ENCODE measurements around the gene PPP1R7. TPM values are rescaled to one million over a fixed set of nuclear protein-coding genes. Genes with fewer than 3 reads are reported as not detected.

The PPP1R7 gene
- total RNA-seq, 2 donors from 2014 or later = 48.5 to 52.7 TPM

DNA sequence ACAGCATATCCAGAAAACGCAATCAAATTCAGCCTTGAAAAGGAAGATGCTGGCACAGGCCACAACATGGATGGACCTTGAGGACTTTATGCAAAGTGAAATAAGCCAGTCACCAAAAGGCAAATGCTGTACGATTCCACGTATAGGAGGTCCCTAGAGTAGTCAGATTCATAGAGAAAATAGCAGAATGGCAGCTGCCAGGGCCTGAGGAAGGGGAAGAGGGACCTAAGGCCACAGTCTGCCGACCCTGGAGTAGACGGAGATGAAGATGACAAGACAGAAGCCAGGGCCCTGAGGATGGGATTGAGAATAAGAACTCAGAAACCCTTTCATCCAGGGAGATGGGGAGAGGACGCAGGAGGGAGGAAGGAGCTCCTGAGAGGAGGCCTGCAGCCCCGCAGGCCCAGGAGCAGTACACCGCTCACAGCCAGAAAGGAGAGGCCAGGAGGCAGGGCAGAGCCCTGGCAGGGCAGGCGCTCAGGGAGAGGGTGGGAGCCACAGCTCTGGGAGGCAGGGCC is 40.1 kb upstream of the PPP1R7 start:
- no peak for DNase-seq
- no peaks in the 10 kb centered on the region for H3K27me3 ChIP-seq (ENCODE audit: control insufficient read depth, insufficient read depth, low read length, poor library complexity, severe bottlenecking)
- no peak overlapping the region for H3K27ac ChIP-seq (ENCODE audit: low read depth, low read length)
- H3K9ac ChIP-seq (ENCODE audit: extremely low read depth, low read length, poor library complexity, severe bottlenecking) = no peak overlapping the region
- H3K36me3 ChIP-seq (ENCODE audit: control insufficient read depth, insufficient read depth, low read length) = peaks cover 14% of the 10 kb centered on the region
- H3K4me1 ChIP-seq (ENCODE audit: control insufficient read depth, insufficient read depth, low read length) = no peaks in the 10 kb centered on the region
- Mint-ChIP-seq H3K4me1 (no peaks in the 10 kb centered on the region), H3K9me3 (no peaks in the 10 kb centered on the region), H3K36me3 (ENCODE audit: low read depth) (peaks cover 26% of the 10 kb centered on the region), H3K27me3 (ENCODE audit: insufficient read depth) (no peaks in the 10 kb centered on the region), H3K27ac (no peak overlapping the region), H3K4me3 (no peak overlapping the region)
- no peak overlapping the region for H3K4me3 ChIP-seq (ENCODE audit: low read length)
- TF ChIP-seq, protein P1, sequence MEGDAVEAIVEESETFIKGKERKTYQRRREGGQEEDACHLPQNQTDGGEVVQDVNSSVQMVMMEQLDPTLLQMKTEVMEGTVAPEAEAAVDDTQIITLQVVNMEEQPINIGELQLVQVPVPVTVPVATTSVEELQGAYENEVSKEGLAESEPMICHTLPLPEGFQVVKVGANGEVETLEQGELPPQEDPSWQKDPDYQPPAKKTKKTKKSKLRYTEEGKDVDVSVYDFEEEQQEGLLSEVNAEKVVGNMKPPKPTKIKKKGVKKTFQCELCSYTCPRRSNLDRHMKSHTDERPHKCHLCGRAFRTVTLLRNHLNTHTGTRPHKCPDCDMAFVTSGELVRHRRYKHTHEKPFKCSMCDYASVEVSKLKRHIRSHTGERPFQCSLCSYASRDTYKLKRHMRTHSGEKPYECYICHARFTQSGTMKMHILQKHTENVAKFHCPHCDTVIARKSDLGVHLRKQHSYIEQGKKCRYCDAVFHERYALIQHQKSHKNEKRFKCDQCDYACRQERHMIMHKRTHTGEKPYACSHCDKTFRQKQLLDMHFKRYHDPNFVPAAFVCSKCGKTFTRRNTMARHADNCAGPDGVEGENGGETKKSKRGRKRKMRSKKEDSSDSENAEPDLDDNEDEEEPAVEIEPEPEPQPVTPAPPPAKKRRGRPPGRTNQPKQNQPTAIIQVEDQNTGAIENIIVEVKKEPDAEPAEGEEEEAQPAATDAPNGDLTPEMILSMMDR (conservative IDR thresholded peaks at IDR 0.05) = no peak
- WGBS, 2 experiments (ENCODE audit: insufficient coverage in 1 of 2, insufficient read length in 1 of 2) = 88 to 91% methylated on average over 7 to 9 of the region's 9 CpGs
- no peaks in the 10 kb centered on the region for H3K9me3 ChIP-seq (ENCODE audit: control insufficient read depth, low read length)

DNA sequence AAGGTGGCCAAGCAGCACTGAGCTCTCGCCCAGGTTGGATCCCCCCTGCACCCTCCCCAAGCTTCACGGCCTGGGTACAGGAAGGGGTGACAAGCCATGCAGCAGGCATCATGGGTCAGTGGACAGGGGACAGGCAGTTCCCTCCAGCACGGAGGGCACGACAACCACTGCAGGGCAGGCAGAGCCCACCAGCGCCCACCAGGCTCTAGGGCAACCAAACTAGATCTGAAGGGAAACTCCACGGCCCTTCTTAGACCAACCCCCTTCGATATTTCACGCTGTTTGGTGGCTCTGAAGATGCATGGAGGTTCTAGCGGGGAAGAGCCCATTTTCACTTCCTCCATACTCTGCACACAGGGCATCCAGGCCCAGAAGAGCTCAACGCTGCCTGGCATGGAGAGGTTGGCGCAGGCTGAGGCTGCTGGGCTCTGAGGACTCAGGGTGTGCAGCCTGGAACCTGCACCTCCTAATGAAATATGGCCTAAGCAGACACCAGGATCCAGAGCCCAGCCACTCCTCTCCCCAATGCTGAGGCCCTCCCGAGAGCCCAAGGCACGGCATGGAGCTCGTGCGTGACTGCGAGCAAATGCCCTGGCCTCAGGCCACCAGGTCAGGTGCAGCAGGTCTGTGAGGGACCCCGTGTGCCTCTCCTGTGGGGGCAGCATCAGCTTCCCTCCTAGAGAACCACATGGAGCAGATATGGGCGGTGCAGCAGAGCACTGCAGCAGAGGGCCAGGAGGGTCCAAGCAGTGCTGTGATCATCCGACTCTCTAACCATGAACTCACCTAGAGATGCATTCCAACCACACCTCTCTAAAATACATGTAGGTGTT is 39.4 kb upstream of the PPP1R7 start:
- Mint-ChIP-seq H3K27ac (no peak overlapping the region), H3K4me3 (no peak overlapping the region), H3K27me3 (ENCODE audit: insufficient read depth) (no peaks in the 10 kb centered on the region), H3K36me3 (ENCODE audit: low read depth) (peaks cover 28% of the 10 kb centered on the region), H3K9me3 (no peaks in the 10 kb centered on the region), H3K4me1 (no peaks in the 10 kb centered on the region)
- 91 to 97% methylated on average over 9 to 19 of the region's 19 CpGs for WGBS, 2 experiments (ENCODE audit: insufficient coverage in 1 of 2, insufficient read length in 1 of 2)
- no peaks in the 10 kb centered on the region for H3K27me3 ChIP-seq (ENCODE audit: control insufficient read depth, insufficient read depth, low read length, poor library complexity, severe bottlenecking)
- H3K9ac ChIP-seq (ENCODE audit: extremely low read depth, low read length, poor library complexity, severe bottlenecking) = no peak overlapping the region
- H3K9me3 ChIP-seq (ENCODE audit: control insufficient read depth, low read length) = no peaks in the 10 kb centered on the region
- DNase-seq = no peak
- no peak overlapping the region for H3K27ac ChIP-seq (ENCODE audit: low read depth, low read length)
- H3K36me3 ChIP-seq (ENCODE audit: control insufficient read depth, insufficient read depth, low read length) = peaks cover 14% of the 10 kb centered on the region
- no peaks in the 10 kb centered on the region for H3K4me1 ChIP-seq (ENCODE audit: control insufficient read depth, insufficient read depth, low read length)
- TF ChIP-seq, protein P1 (conservative IDR thresholded peaks at IDR 0.05) = no peak
- no peak overlapping the region for H3K4me3 ChIP-seq (ENCODE audit: low read length)

DNA sequence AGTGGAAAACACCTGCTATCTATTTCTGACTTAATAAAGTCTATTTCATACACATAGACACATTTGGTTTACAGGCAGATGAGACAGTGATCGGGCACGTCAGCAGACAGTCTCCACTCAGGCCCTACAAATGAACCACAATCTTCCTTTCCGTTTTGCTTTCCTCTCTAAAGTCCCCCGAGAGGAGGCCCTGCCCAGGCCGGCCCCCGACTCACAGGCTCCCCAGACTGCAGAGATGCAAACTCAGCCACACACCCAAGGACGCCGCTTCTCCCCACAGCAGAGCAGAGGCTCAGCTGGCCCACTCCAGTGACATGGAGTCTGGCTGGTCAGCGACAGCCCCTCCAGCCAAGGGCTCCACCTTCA is 38.8 kb upstream of the PPP1R7 start:
- H3K9me3 ChIP-seq (ENCODE audit: control insufficient read depth, low read length) = no peaks in the 10 kb centered on the region
- no peak overlapping the region for H3K9ac ChIP-seq (ENCODE audit: extremely low read depth, low read length, poor library complexity, severe bottlenecking)
- Mint-ChIP-seq H3K27ac (no peak overlapping the region), H3K4me1 (no peaks in the 10 kb centered on the region), H3K36me3 (ENCODE audit: low read depth) (peaks cover 30% of the 10 kb centered on the region), H3K4me3 (no peak overlapping the region), H3K9me3 (no peaks in the 10 kb centered on the region), H3K27me3 (ENCODE audit: insufficient read depth) (no peaks in the 10 kb centered on the region)
- TF ChIP-seq, protein P1 (conservative IDR thresholded peaks at IDR 0.05) = no peak
- no peak overlapping the region for H3K4me3 ChIP-seq (ENCODE audit: low read length)
- H3K27ac ChIP-seq (ENCODE audit: low read depth, low read length) = no peak overlapping the region
- 88 to 89% methylated on average over 6 to 9 of the region's 9 CpGs for WGBS, 2 experiments (ENCODE audit: insufficient coverage in 1 of 2, insufficient read length in 1 of 2)
- H3K27me3 ChIP-seq (ENCODE audit: control insufficient read depth, insufficient read depth, low read length, poor library complexity, severe bottlenecking) = no peaks in the 10 kb centered on the region
- no peaks in the 10 kb centered on the region for H3K4me1 ChIP-seq (ENCODE audit: control insufficient read depth, insufficient read depth, low read length)
- no peak for DNase-seq
- H3K36me3 ChIP-seq (ENCODE audit: control insufficient read depth, insufficient read depth, low read length) = peaks cover 19% of the 10 kb centered on the region

Measured in endodermal cell (in vitro differentiated cells).